CD4-positive, alpha-beta T cell treated with Interleukin-15 for 4 hours (primary cell): ENCODE data around the gene ANGEL2.

Experiments
- DNase-seq: peaks from one replicate; pipeline ENCODE4 v3.0.0-alpha.2; 2020; ENCODE audit warnings: low spot score

Gene ANGEL2

DNA sequence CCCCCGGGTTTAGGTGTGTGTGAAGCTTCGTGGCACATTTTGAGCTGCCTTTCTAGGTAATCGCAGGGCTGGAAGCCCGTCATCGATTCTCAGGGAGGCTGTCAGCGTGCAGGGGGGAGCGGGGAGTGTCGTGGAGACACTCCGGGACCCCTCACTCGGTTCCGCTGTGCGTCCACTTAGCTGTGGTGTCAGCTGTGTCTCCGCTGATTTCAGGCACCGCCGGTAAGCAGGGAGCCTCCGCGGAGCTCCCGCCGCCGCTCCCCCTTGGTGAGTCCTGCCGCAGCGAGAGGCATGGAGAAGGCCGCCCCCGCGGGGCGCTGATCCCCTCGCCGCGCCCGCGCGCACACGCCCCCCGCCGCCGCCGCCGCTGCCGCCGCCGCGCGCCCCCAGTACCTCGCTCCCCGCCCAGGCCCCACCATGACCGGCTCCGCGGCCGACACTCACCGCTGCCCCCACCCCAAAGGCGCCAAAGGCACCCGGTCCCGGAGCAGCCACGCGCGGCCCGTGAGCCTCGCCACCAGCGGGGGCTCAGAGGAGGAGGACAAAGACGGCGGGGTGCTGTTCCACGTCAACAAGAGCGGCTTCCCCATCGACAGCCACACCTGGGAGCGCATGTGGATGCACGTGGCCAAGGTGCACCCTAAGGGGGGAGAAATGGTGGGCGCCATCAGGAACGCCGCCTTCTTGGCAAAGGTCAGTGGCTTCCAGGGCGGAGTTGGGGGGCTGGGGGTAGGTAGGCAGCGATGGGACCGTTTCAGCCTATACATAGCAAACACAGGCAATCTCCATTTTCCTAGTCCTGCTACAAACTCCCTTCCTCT lies 64.3 kb downstream of the ANGEL2 start:
- no peak for DNase-seq

DNA sequence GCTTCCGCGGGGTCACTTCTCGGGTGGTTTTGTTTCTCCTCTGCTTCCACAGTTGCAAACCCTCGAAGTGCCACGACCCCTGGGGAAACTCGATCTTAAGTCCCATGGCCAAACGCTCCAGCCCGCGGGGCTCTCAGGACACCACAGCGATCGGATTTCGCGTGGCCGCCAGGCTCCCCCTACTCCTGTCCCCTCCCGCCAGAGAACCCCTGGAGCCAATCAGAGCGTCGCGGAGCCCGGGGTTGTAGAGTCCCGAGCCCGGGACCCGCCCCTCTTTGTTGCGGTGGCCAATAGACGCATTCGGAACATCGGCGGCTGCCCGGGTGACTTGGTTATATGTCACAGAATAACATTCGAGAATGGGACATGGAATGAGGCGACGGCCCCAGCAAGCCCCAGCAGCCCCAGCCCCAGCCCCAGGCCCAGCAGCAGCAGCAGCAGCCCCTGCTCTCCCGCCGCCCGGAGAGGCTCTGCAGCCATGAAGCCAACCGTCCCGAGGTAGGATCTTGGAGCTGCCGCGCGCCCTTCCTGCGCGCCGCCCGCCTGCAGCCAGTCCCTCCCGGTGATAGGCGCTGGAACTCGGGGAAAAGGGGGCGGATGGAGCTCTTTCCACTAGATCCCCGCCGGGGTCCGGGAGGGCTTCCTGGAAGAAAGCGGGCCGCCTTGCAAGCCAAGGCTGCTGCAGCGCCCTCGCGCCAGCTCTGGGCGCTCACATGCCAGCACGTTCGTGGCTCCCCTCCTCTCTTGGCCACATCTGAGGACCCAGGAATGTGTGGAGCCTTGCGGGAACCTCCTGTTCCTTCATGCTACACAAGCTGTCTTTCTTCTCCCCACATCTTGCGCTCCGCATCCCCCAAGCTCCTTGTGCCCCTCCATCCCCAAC lies 65.2 kb downstream of the ANGEL2 start, which contains the start of gene VASH2:
VASH2 (plus strand) TSS at position 299 of the 883 bp plus-strand sequence. CDS start 1,002 bp downstream, outside the sequence.
- DNase-seq = peak; percentile 33

DNA sequence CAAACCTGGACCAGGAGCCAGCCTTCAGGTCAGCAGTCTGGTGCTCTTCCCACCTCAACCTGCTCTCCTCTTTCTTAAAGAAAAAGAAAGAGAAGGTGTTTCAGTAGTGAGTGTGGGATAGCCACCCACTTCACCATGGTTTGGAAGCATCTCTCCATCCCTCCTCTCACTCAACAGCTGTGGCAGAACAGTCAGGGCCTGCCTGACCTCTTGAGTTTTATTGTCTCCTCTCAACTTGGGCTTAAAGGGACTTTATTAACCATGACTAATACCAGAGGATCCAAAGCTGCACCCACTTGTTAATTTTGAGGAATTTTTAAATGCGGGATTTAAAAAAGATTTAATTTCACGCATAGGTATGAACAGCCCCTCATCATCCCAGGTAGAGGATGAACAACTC lies 65.9 kb downstream of the ANGEL2 start:
- no peak for DNase-seq

DNA sequence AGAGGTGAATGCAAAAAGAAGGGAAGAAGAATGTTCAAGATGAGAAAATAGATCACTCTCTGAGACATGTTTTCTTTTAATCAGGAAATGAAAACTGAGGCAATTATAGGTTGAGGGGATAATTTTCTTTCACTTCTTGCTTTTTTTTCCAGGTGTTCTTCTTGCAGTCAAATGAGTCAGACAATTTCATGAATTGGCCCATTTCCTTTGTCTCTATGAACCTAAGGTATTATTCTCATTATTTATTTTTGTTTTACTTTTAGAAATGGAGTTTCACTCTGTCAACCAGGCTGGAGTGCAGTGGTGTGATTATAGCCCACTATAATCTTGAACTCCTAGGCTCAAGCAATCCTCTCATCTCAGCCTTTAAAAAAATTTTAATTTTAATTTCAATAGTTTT lies 68.8 kb downstream of the ANGEL2 start:
- DNase-seq = no peak

DNA sequence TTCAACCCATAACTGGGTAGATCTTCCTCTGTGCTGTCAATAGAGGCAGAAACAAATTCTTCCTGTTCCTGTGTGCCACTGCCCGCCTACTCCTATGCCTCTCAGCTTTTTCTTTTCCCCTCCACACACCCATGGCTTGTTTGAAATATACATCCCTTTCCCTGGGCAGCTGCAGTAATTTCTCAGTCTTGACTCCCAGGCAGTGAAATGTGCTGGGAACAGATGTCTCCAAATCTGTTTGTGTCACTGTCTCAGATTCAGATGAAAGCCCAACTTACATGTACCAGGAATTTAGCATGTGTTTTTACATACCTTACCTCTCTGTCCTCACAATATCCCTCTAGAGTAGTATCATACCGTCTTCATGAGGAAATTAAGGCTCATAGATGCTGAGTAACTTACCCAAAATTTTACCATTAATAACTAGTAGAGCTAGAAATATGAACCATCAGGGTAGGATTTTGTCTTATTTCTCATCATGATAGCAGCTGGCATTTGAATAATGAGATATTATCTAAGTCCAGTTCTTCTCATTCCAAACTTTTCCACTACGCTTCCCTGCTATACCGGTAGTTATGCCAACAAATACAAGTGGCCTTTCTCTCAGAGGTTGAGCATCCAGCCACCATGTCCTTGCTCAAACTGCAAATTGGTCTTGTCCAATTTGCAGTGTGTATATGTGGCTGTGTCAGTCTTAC lies 70.1 kb downstream of the ANGEL2 start:
- DNase-seq = no peak

DNA sequence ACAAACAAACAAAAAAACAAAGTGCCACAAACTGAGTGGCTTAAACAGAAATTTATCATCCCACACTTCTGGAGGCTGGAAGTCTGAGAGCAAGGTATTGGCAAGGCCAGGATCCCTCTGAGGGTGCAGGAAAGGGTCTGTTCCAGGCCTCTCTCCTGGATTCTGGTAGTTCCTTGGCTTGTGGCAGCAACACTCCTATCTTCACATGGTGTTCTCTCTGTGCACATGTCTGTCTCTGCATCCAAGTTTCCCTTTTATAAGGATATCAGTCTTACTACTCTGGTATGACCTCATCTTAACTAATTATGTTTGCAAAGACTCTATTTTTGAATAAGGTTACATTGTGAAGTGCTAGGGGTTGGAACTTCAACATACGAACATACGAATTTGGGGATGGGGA lies 70.6 kb downstream of the ANGEL2 start:
- no peak for DNase-seq

DNA sequence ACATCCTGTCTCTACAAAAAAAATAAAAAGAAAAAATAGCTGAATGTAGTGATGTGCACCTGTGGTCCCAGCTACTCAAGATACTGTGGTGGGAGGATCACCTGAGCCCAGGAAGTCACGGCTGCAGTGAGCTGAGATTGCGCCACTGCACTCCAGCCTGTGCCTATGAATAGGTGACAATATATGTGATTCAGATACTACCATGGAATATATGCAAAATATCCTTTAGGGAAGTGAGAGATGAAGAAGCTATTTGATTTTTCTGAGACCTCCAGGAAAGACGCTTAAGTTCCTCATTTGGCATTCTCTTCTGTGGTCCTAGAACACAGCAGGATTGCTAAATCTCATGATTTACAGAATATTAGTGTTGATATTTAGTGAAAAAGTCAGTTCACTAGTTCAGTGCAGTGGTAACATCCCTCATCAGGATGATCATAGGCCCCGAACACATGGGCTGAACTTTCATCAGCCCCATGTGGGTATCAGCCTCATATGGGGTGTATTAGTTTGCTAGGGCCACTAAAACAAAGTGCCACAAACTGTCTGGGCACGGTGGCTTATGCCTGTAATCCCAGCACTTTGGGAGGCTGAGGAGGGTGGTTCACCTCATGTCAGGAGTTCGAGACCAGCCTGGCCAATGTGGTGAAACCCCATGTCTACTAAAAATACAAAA lies 71.3 kb downstream of the ANGEL2 start:
- DNase-seq = no peak

DNA sequence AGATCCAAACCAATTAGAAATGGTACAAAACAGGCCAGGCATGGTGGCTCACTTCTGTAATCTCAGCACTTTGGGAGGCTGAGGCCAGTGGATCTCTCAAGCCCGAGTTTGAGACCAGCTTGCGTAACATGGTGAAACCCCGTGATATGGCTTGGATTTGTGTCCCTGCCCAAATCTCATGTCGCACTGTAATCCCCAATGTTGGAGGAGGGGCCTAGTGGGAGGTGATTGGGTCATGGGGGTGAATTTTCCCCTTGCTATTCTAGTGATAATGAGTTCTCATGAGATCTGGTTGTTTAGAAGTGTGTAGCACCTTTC lies 72.3 kb downstream of the ANGEL2 start:
- no peak for DNase-seq

DNA sequence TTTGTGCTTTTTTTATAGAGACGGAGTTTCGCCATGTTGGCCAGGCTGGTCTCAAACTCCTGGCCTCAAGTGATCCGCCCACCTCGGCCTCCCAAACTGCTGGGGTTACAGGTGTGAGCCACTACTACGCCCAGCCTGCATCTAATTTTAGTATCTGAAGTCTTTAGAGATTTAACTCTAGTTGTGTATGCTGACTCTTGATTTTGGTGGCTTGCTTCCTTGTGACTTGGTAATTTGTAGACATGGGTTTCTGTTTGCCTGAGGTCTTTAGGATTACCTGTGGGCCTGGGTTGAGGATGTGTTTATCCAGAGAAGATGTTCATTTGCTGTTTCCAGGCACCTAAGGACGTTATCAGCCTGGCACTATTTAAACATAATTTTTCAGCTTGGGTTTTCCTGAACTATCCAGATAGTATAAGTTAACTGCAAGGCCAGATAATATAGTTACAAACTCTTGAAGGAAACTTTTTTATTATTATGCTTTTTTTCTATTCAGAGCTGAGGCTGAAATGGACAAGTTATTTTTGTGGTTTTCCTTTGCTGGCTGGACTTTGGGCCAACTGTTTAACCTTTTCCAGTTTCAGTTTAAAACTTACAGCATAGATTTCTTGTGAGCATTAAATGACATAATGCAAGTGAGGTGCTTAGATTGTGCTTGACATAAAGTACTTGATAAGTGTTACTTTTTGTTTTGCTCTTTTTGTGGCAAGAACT lies 72.8 kb downstream of the ANGEL2 start:
- no peak for DNase-seq
